ENCODE data around the gene AURKB.
A peak's percentile ranks its signal among the peaks of the same experiment; 100 is the strongest.

The AURKB gene

DNA sequence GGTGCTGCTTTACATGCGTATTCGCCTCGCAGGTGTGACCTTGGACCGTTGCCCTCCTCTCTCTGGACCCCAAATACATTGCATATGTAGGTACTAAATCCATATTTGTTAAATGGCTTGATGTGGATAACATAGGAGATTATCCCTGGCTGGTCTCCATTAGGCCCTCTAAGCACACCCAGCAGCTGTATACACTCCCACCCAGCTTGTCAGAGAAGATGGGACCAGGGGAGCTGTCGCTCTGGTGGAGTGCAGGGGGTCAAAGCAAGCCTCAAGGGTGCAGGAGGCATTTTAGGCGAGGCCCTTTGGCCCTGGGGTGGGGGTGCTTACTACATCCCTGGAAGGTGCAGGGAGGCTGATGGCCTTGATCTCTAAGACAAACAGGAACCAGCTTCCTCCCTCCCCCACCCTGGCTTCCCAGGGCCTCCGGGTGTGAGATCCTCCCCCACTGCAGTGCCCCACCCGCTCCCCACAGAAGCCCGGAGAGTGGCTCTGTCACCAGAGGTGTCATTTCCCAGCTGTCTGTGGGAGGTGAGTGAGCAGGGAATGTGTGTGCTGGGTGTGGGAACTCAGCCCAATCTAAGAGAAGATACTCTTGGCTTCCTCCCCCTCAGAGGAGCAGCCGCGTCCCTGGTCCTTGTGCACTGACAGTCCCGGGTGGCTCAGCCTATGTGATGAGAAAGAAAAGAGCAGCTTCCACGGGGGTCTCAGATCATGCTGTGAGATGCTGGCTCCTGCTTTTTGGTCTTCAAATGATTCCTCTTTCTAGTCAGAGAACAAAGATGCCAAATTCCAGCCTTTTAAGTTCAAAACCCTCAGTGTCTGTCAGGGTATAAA, 46.2 kb downstream of the AURKB start:
- H3K9me3 ChIP-seq (ENCODE audit: control insufficient read depth, low read length) = no peaks in the 10 kb centered on the region
- H2AFZ ChIP-seq = peak overlapping the region; percentile 93
- H3K4me3 ChIP-seq (ENCODE audit: low read depth, low read length) = no peak overlapping the region
- TF ChIP-seq, protein P1, sequence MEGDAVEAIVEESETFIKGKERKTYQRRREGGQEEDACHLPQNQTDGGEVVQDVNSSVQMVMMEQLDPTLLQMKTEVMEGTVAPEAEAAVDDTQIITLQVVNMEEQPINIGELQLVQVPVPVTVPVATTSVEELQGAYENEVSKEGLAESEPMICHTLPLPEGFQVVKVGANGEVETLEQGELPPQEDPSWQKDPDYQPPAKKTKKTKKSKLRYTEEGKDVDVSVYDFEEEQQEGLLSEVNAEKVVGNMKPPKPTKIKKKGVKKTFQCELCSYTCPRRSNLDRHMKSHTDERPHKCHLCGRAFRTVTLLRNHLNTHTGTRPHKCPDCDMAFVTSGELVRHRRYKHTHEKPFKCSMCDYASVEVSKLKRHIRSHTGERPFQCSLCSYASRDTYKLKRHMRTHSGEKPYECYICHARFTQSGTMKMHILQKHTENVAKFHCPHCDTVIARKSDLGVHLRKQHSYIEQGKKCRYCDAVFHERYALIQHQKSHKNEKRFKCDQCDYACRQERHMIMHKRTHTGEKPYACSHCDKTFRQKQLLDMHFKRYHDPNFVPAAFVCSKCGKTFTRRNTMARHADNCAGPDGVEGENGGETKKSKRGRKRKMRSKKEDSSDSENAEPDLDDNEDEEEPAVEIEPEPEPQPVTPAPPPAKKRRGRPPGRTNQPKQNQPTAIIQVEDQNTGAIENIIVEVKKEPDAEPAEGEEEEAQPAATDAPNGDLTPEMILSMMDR (IDR thresholded peaks at IDR 0.05) = no peak
- peaks cover 31% of the 10 kb centered on the region for H3K4me1 ChIP-seq
- no peak overlapping the region for H3K9ac ChIP-seq
- peak overlapping the region; percentile 100 for H3K27ac ChIP-seq
- H3K36me3 ChIP-seq (ENCODE audit: control insufficient read depth, insufficient read depth, low read length) = no peaks in the 10 kb centered on the region
- no peaks in the 10 kb centered on the region for H3K27me3 ChIP-seq (ENCODE audit: control insufficient read depth, insufficient read depth, low read length)
- H3K79me2 ChIP-seq = peaks cover 30% of the 10 kb centered on the region
- peak overlapping the region; percentile 67 for H3K4me2 ChIP-seq (ENCODE audit: low read length)

DNA sequence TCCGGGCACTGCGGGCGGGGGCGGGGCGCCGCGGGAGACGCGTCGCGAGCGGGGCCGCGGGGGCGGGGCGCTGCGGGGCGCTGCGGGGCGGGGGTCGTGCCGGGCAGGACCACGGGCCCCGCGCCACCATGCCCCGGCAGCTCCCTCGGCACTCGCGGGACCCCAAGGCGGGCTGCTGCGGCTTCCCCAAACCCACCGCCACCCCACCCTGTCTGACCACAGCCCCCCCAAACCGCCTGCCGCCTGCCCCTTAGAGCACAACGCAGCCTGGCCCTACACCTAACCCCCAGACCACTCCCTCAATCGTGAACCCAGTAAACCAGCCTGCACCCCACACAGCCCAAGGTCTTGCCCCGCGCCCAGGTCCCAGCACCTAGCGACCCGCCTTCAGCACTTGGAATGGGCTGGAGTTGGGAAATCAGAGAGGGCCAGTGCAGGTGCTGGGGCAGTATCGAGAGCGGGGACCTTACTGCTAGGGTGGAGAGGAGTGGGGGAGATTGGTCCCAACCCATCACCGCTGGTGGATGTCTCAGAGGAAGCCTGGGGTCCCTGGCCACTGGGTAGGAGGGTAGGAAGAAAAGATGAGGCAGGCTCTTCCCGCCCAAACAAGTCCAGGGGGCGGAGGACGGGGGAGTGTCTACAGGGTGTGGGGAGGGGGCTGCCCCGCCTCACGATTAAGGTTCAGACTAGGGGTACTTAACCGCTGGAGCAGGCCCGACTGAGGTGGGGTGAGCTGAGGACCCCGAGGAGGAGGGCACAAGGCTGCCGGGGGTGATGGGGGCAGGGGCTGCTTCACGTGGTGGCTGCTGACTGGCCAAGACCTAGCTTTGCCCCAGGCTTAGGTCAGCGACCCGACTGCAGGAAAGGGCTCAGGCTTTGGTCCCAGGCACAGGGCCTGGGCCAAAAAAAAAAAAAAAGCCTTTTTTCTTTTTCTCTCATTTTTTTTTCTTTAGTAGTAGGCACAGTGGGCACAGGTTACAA, 47.1 kb downstream of the AURKB start:
- peak overlapping the region; percentile 47 for H3K4me3 ChIP-seq (ENCODE audit: low read depth, low read length)
- H3K27me3 ChIP-seq (ENCODE audit: control insufficient read depth, insufficient read depth, low read length) = no peaks in the 10 kb centered on the region
- peak overlapping the region; percentile 93 for H2AFZ ChIP-seq
- H3K9ac ChIP-seq = peak overlapping the region; percentile 53
- peak overlapping the region; percentile 67 for H3K4me2 ChIP-seq (ENCODE audit: low read length)
- no peaks in the 10 kb centered on the region for H3K9me3 ChIP-seq (ENCODE audit: control insufficient read depth, low read length)
- H3K4me1 ChIP-seq = peaks cover 34% of the 10 kb centered on the region
- TF ChIP-seq, protein P1 (IDR thresholded peaks at IDR 0.05) = no peak
- no peaks in the 10 kb centered on the region for H3K36me3 ChIP-seq (ENCODE audit: control insufficient read depth, insufficient read depth, low read length)
- H3K79me2 ChIP-seq = peaks cover 27% of the 10 kb centered on the region
- peak overlapping the region; percentile 100 for H3K27ac ChIP-seq

DNA sequence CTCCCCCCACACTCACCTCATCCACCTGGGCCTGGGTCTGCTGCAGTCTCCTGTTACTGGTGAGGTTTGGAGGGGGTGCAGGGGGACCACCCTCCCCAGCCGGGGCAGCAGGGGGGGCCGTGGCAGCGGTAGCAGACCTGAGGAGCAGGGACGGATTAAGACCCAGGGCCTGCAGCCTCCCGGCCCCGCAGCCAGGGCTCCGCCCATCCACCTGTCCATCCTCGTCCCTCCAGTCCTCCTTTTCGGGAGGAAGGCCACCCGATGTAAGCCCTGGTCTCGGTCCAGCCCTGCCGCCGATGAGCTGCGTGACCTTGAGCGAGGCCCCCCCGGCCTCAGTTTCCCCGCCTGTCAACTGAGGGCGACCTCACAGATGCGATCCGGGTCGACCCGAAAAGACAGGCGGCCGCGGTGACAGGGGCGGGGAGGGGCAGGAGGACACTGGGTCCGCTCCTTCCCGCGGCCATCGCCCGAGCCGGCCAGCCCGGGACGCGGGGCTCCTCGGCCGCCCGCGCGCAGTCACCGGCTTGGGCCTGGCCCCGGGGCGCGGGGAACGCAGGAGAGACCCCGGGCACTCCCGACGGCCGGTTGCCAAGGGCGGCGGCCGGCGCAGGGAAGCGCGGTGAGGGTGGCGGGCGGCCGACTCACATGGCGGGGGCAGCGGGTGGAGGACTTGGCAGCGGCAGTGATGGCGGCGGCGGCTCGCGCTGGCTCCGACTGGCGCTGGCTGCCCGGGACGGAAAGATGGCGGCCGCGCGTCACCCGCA, 48.0 kb downstream of the AURKB start, which contains the start of gene VAMP2:
Gene VAMP2 (minus strand): TSS at position 716 of the 764 bp plus-strand sequence. CDS start 69 bp downstream, at position 647.
- Histone ChIP-seq H3K79me2 (peaks cover 23% of the 10 kb centered on the region), H3K27ac (peak within 1 kb of the TSS; percentile 100), H3K36me3 (ENCODE audit: control insufficient read depth, insufficient read depth, low read length) (no peaks in the 10 kb centered on the region), H3K9me3 (ENCODE audit: control insufficient read depth, low read length) (no peaks in the 10 kb centered on the region), H3K4me3 (ENCODE audit: low read depth, low read length) (peak within 1 kb of the TSS; percentile 99), H3K4me2 (ENCODE audit: low read length) (peak within 1 kb of the TSS; percentile 99), H3K27me3 (ENCODE audit: control insufficient read depth, insufficient read depth, low read length) (no peaks in the 10 kb centered on the region), H2AFZ (peak within 1 kb of the TSS; percentile 93), H3K4me1 (peaks cover 35% of the 10 kb centered on the region), H3K9ac (peak within 1 kb of the TSS; percentile 99)
- TF ChIP-seq, protein P1 (IDR thresholded peaks at IDR 0.05) = no peak

DNA sequence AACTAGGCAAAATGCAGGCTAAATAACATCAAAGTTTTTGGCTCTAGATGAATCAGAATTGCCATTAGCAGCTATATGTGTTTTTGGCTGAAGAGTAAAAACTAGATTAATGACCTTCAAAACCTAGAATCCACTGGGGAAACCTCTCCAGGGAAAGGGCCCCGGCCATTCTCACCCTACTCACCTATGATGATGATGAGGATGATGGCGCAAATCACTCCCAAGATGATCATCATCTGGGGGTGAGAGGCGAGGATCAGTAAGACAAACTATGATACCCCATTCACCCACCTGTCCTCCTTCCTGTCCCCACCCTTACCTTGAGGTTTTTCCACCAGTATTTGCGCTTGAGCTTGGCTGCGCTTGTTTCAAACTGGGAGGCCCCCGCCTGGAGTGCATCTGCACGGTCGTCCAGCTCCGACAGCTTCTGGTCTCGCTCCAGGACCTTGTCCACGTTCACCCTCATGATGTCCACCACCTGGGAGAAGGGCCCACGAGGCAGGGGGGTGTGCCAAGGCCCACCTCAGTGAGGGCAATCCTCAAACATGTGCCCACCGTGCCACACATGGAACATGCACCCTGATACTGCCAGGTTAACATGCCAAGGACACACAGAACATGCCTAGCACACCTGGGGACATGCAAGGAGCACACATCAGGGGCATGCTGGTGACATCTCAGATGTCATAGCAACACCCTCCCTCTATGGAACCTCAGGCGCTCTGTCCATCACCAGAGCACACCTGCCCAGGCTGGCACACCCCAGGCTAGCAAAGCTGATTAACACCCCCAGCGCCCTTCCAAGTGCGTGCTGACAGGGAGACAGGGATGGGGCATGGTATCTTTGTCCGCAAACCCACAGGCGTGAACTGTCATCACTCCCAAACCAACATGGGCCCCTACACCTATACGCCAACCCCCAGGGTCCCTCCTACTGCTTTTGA, 48.8 kb downstream of the AURKB start:
- H3K27ac ChIP-seq = peak overlapping the region; percentile 100
- no peaks in the 10 kb centered on the region for H3K27me3 ChIP-seq (ENCODE audit: control insufficient read depth, insufficient read depth, low read length)
- H3K36me3 ChIP-seq (ENCODE audit: control insufficient read depth, insufficient read depth, low read length) = no peaks in the 10 kb centered on the region
- peak overlapping the region; percentile 99 for H3K4me3 ChIP-seq (ENCODE audit: low read depth, low read length)
- H3K79me2 ChIP-seq = peaks cover 21% of the 10 kb centered on the region
- TF ChIP-seq, protein P1 (IDR thresholded peaks at IDR 0.05) = no peak
- peak overlapping the region; percentile 99 for H3K9ac ChIP-seq
- H3K4me2 ChIP-seq (ENCODE audit: low read length) = peak overlapping the region; percentile 99
- H2AFZ ChIP-seq = peak overlapping the region; percentile 61
- H3K9me3 ChIP-seq (ENCODE audit: control insufficient read depth, low read length) = no peaks in the 10 kb centered on the region
- peaks cover 35% of the 10 kb centered on the region for H3K4me1 ChIP-seq
